NCI-H226 (cell line): Measurements from ENCODE around the gene ATP7A.
"Not testable (repeated sequence)": the region's sequence is repeated elsewhere in the genome, so short reads cannot be mapped to it uniquely, and the experiment has no call there.

Source experiments
- DNase-seq: peaks from one replicate; pipeline ENCODE4 v3.0.0-alpha.2; 2015

ATP7A gene

GRCh38 chrX:78042601-78043000 is 132.1 kb downstream of the ATP7A start:
- no peak for DNase-seq

DNA sequence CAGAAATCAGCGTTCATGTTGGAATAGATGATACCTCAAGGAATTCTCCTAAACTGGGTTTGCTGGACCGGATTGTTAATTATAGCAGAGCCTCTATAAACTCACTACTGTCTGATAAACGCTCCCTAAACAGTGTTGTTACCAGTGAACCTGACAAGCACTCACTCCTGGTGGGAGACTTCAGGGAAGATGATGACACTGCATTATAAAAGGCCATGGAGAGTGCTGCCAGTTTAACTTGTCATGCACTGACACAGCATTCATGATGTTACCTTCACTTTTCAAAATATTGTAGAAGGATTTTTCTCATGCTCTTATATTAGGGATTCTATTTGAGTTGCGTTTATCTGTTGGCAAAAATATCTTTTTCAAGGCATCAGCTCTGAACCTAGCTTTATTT is 135.9 kb downstream of the ATP7A start:
- DNase-seq = no peak

DNA sequence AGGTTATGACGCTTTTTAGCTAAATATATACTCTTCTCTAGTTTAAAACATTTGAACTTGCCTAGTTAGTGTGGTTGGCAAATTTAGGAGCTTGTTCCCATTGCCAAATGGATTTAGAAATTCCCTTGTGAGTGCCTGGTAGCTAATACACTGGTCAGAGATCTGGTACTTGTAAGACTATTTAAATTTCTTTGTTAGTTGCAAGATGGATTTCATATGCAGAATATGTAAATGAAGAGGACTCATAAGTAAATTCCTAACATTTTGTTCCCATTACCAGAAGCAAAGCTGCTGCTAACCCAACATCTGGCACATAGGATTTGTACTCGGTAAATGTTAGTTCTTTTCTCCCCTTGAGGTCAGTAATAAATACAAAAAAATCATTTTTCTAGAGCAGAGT is 137.6 kb downstream of the ATP7A start:
- DNase-seq = no peak

GRCh38 chrX:78063687-78064086 is 153.2 kb downstream of the ATP7A start:
- DNase-seq = no peak

- no peak for DNase-seq
These were observed 153.7 kb downstream of the ATP7A start for GRCh38 chrX:78064152-78064551.

DNA sequence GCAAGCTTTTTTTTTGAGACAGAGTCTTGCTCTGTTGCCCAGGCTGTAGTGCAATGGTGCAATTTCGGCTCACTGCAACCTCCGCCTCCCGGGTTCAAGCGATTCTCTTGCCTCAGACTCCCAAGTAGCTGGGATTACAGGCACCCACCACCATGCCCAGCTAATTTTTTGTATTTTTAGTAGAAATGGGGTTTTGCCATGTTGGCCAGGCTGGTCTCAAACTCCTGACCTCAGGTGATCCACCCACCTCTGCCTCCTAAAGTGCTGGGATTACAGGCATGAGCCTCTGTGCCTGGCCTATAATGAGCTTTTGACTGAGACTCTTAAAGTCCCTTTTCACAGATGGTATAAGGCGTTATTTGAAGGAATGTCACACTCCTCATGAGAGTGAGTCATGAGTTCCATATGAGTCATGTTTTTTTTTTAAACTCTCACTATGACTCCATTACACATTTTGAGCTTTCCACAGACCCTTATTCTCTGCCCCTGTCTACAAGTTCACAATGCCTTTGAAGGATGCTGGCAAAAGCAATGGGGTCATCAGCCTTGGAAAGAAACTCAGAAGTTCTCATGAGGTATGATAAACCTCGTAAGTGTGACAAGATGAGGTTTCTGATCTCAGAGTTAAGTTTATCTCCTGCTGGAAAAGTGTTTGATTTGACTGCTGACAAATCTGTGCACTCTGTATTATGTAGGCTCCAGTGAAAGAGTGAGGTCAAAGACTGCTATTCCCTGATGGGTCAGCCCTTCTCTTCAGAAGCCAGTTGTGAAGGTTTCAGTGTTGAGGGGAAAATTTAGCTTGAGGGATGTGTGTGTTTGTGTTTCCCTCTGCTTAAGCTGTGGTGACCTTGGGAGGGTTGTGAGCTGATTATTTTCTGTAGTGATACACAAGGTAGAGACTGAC is 154.5 kb downstream of the ATP7A start:
- DNase-seq = peak; percentile 7

- no peak for DNase-seq
These were observed 155.6 kb downstream of the ATP7A start for GRCh38 chrX:78066110-78066509.

- DNase-seq = no peak
These were observed 160.8 kb downstream of the ATP7A start for GRCh38 chrX:78071331-78071730.

- DNase-seq = not testable (repeated sequence)
These were observed 162.9 kb downstream of the ATP7A start for GRCh38 chrX:78073147-78074077.

DNA sequence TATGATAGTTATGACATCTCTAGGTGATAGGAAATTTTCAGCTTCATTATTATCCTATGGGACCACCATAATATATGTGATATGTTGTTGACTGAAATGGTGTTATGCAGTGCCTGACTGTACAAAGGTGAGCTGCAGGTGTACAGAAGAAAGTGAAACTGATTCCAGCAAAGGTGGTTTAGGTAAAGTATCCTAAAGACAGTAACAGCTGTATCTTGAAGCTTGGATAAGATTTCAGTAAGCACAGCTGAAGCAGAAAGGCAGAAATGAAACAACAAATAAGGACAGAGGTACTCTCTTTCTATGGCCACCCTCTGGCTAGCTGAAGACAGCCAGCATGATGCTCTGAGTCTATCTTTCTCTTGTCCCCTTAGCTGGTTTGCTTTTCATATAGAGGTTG is 163.6 kb downstream of the ATP7A start:
- DNase-seq = no peak

GRCh38 chrX:78075787-78076389 is 165.4 kb downstream of the ATP7A start:
- DNase-seq = no peak

- DNase-seq = not testable (repeated sequence)
These were observed 170.9 kb downstream of the ATP7A start for GRCh38 chrX:78081413-78081812.

- peak; percentile 12 for DNase-seq
These were observed 181.8 kb downstream of the ATP7A start for GRCh38 chrX:78092296-78092695.

GRCh38 chrX:78098108-78098507 is 187.6 kb downstream of the ATP7A start:
- DNase-seq = no peak
